Measurements from ENCODE around the gene TOX2.

Gene TOX2

GRCh38 chr20:44021900-44022299, 107.2 kb downstream of the TOX2 start:
- Mint-ChIP-seq H3K4me3 (no peak overlapping the region), H3K4me1 (peaks cover 31% of the 10 kb centered on the region), H3K27me3 (ENCODE audit: low read depth) (peaks cover 56% of the 10 kb centered on the region), H3K9me3 (no peaks in the 10 kb centered on the region), H3K27ac (no peak overlapping the region), H3K36me3 (ENCODE audit: low read depth) (no peaks in the 10 kb centered on the region)
- no peak for TF ChIP-seq CTCF (IDR thresholded peaks at IDR 0.05; ENCODE audit: unreplicated experiment in 3 of 3)

DNA sequence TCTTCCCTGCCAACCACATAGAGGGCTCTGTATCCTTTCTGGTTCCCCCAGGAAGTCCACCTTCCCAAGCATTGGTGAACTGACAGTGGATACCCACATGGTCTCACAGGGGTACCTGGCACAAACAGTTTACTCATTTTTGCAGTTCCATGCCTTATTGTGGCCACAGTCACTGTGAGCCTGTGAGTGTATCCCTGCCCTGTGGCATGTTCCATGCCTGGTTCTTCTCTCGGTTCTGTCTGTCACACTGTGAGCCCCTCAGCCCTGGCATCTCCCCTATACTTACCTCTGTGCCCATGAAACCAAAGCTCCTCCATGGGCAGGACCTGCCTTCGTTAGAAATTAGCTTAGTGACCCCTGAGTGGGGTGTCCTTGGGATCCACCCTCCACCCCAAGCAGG, 107.8 kb downstream of the TOX2 start:
- no peak overlapping the region for H3K27ac Mint-ChIP-seq
- H3K27me3 Mint-ChIP-seq (ENCODE audit: low read depth): peaks cover 54% of the 10 kb centered on the region
- H3K36me3 Mint-ChIP-seq (ENCODE audit: low read depth): no peaks in the 10 kb centered on the region

GRCh38 chr20:44023515-44024371, 109.1 kb downstream of the TOX2 start:
- no peak overlapping the region for H3K4me3 Mint-ChIP-seq
- H3K27ac Mint-ChIP-seq: no peak overlapping the region
- H3K27me3 Mint-ChIP-seq (ENCODE audit: low read depth): peaks cover 55% of the 10 kb centered on the region

More for the DNA sequence above, 107.8 kb downstream of the TOX2 start:
- Mint-ChIP-seq H3K4me3 (no peak overlapping the region), H3K9me3 (no peaks in the 10 kb centered on the region), H3K4me1 (peaks cover 31% of the 10 kb centered on the region)
- TF ChIP-seq CTCF (IDR thresholded peaks at IDR 0.05; ENCODE audit: unreplicated experiment in 3 of 3): no peak

DNA sequence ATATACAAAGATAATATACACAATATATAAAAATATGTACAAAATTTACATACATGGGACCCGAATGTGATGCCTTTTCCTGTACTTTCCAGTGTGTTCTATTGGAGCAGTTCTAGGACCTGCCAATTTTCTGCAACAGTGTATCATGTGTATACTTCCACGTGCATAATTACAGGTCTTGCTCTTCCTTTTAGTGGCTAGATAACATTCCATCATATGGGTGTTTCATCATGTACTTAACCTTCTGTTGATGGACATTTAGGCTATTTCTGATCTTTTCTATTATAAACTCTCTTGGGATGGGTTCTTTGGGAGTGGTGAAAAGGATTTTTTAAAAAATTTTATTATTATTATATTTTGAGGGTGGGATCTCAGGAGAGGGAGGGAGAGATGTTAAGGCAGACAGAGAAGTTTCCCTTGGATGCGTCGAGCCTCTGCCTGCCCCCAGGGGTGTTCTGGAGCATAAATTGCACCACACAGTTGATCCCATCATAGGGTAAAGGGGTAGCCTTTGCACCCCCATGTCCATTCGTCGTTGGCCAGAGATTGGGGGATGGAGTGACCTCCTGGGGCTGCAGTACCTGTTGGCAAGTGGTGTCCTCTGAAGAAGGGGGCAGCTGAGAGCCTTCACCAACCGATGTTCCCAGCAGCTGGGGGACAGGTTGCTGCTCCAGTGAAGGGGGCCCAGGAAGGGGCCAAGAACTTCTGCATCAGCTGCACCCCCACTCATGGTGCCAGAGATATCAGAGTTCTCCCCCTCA, 110.3 kb downstream of the TOX2 start:
- H3K27ac Mint-ChIP-seq: no peak overlapping the region
- H3K4me3 Mint-ChIP-seq: no peak overlapping the region
- no peak for TF ChIP-seq CTCF (IDR thresholded peaks at IDR 0.05; ENCODE audit: unreplicated experiment in 3 of 3)
- peaks cover 8% of the 10 kb centered on the region for H3K4me1 Mint-ChIP-seq
- no peaks in the 10 kb centered on the region for H3K36me3 Mint-ChIP-seq (ENCODE audit: low read depth)
- no peaks in the 10 kb centered on the region for H3K9me3 Mint-ChIP-seq
- peaks cover 51% of the 10 kb centered on the region for H3K27me3 Mint-ChIP-seq (ENCODE audit: low read depth)

More at GRCh38 chr20:44023515-44024371, 109.1 kb downstream of the TOX2 start:
- H3K9me3 Mint-ChIP-seq: no peaks in the 10 kb centered on the region
- H3K36me3 Mint-ChIP-seq (ENCODE audit: low read depth): no peaks in the 10 kb centered on the region
- H3K4me1 Mint-ChIP-seq: peaks cover 20% of the 10 kb centered on the region
- TF ChIP-seq CTCF (IDR thresholded peaks at IDR 0.05; ENCODE audit: unreplicated experiment in 3 of 3): no peak

GRCh38 chr20:44025756-44026155, 111.1 kb downstream of the TOX2 start:
- no peak for TF ChIP-seq CTCF (IDR thresholded peaks at IDR 0.05; ENCODE audit: unreplicated experiment in 3 of 3)

More at GRCh38 chr20:44025756-44026155, 111.1 kb downstream of the TOX2 start:
- Mint-ChIP-seq H3K36me3 (ENCODE audit: low read depth) (no peaks in the 10 kb centered on the region), H3K9me3 (no peaks in the 10 kb centered on the region), H3K27me3 (ENCODE audit: low read depth) (peaks cover 50% of the 10 kb centered on the region), H3K4me3 (no peak overlapping the region), H3K27ac (no peak overlapping the region), H3K4me1 (peaks cover 5% of the 10 kb centered on the region)
